DND-41 (cell line): ENCODE data around the gene NAT8L.

Source experiments
- ATAC-seq: fragments of 200-7000 bp; cut with Tn5 transposase; 3 replicates; pipeline ENCODE4 v1.9.1; 2021; ENCODE audit warnings: low read depth; ENCODE audit not compliant: insufficient read depth
- DNase-seq: peaks from one replicate; pipeline ENCODE4 v3.0.0-alpha.2; 2020
- H2AFZ ChIP-seq: 2 replicates; pipeline ENCODE4 v1.6.0; 2012; ENCODE audit warnings: low read depth, low read length
- H3K27ac ChIP-seq: 2 replicates; pipeline ENCODE4 v1.5.1; 2012; ENCODE audit warnings: low read length, inconsistent platforms
- H3K27me3 ChIP-seq: fragments of 200-600 bp; sonication (generic); 2 replicates; pipeline ENCODE4 v1.6.0; 2012; ENCODE audit warnings: low read length, mild to moderate bottlenecking, inconsistent platforms; ENCODE audit not compliant: insufficient read depth, poor library complexity
- H3K36me3 ChIP-seq: 2 replicates; pipeline ENCODE4 v1.5.1; 2012; ENCODE audit warnings: low read length, inconsistent platforms; ENCODE audit not compliant: insufficient read depth
- H3K4me1 ChIP-seq: 2 replicates; pipeline ENCODE4 v1.5.1; 2012; ENCODE audit warnings: mild to moderate bottlenecking, low read length; ENCODE audit not compliant: insufficient read depth
- H3K4me2 ChIP-seq: 2 replicates; pipeline ENCODE4 v1.6.0; 2012; ENCODE audit warnings: mild to moderate bottlenecking, moderate library complexity, low read length, inconsistent platforms; ENCODE audit not compliant: insufficient read depth
- H3K4me3 ChIP-seq, 2 experiments: fragments of 200-600 bp in 1 of 2; shearing (Covaris generic) in 1 of 2; 2 replicates each; pipeline ENCODE4 v1.5.1; 2012 to 2016; ENCODE audit warnings: inconsistent platforms in 2 of 2, low read length in 2 of 2, mild to moderate bottlenecking in 2 of 2, low read depth in 1 of 2, moderate library complexity in 1 of 2
- H3K79me2 ChIP-seq: 2 replicates; pipeline ENCODE4 v1.6.0; 2012; ENCODE audit warnings: low read length, inconsistent platforms; ENCODE audit not compliant: insufficient read depth
- H3K9ac ChIP-seq: 2 replicates; pipeline ENCODE4 v1.6.0; 2012; ENCODE audit warnings: low read depth, mild to moderate bottlenecking, inconsistent platforms, low read length, moderate library complexity
- H3K9me3 ChIP-seq: 2 replicates; pipeline ENCODE4 v1.5.1; 2012; ENCODE audit warnings: low read length, moderate library complexity, mild to moderate bottlenecking, inconsistent platforms; ENCODE audit not compliant: insufficient read depth, severe bottlenecking
- H4K20me1 ChIP-seq: 2 replicates; pipeline ENCODE4 v1.6.0; 2012; ENCODE audit warnings: low read length; ENCODE audit not compliant: insufficient read depth
- EZH2 ChIP-seq: IDR thresholded peaks from 3 replicates; pipeline ENCODE4 v1.6.1; 2012; ENCODE audit warnings: borderline replicate concordance, low read depth, mild to moderate bottlenecking, moderate library complexity, low read length, inconsistent platforms; ENCODE audit not compliant: severe bottlenecking
- TF ChIP-seq, protein P1 (sequence below): IDR thresholded peaks from 2 replicates; pipeline ENCODE4 v1.5.1; 2012; ENCODE audit warnings: borderline replicate concordance, low read length, moderate library complexity, mild to moderate bottlenecking; ENCODE audit not compliant: poor library complexity, severe bottlenecking; ENCODE audit errors: extremely low read depth

The NAT8L gene

DNA sequence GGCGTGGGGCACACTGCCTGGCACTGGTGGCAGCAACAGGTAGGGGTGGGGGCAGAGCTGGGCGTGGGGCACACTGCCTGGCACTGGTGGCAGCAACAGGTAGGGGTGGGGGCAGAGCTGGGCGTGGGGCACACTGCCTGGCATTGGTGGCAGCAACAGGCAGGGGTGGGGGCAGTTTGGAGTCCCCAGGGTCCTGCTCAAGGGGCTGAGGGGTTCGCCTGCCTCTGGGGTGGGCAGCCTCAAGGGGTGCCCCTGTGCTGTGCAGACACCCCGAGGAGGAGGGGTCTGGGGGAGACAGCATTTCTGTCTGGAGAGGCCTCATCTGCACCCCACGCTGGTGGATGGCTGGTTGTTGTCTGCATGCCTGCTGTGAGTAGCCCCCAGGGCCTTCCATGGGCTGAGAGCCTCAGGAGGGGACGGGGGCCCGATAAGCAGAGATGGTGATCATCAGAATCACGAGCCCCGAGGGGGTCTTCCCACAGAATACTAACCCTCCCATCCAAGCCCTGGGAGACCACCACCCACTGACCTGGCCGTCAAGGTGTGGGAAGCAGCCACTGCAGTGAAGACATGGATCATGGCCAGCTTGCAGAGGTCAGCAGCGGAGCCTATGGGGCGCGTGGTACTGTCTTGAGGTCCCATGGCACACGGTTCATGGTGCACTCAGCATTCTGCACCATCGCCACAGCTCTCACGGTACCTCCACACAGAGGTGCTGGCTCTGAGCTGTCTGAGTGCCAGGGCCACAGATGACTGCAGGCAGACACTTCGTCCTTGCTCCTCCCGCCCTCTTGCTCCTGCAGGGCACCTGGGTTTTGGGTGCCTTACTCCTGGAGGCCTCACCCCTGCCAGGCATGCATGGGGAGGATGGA, 21.5 kb downstream of the NAT8L start:
- no peaks in the 10 kb centered on the region for H3K79me2 ChIP-seq
- no peak; the same call in 2 of the 3 replicates for ATAC-seq
- TF ChIP-seq EZH2: no peak
- TF ChIP-seq, protein P1, sequence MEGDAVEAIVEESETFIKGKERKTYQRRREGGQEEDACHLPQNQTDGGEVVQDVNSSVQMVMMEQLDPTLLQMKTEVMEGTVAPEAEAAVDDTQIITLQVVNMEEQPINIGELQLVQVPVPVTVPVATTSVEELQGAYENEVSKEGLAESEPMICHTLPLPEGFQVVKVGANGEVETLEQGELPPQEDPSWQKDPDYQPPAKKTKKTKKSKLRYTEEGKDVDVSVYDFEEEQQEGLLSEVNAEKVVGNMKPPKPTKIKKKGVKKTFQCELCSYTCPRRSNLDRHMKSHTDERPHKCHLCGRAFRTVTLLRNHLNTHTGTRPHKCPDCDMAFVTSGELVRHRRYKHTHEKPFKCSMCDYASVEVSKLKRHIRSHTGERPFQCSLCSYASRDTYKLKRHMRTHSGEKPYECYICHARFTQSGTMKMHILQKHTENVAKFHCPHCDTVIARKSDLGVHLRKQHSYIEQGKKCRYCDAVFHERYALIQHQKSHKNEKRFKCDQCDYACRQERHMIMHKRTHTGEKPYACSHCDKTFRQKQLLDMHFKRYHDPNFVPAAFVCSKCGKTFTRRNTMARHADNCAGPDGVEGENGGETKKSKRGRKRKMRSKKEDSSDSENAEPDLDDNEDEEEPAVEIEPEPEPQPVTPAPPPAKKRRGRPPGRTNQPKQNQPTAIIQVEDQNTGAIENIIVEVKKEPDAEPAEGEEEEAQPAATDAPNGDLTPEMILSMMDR: no peak
- no peak overlapping the region for H3K27ac ChIP-seq
- DNase-seq: no peak
- peaks cover 5% of the 10 kb centered on the region for H3K27me3 ChIP-seq
- H2AFZ ChIP-seq: no peak overlapping the region
- no peaks in the 10 kb centered on the region for H3K4me1 ChIP-seq
- H4K20me1 ChIP-seq: peaks cover 9% of the 10 kb centered on the region; the same call in 1 of the 2 replicates
- no peak overlapping the region for H3K4me2 ChIP-seq
- H3K4me3 ChIP-seq: no peak overlapping the region
- no peak overlapping the region for H3K9ac ChIP-seq
- H3K36me3 ChIP-seq: no peaks in the 10 kb centered on the region
- H3K9me3 ChIP-seq: no peaks in the 10 kb centered on the region

DNA sequence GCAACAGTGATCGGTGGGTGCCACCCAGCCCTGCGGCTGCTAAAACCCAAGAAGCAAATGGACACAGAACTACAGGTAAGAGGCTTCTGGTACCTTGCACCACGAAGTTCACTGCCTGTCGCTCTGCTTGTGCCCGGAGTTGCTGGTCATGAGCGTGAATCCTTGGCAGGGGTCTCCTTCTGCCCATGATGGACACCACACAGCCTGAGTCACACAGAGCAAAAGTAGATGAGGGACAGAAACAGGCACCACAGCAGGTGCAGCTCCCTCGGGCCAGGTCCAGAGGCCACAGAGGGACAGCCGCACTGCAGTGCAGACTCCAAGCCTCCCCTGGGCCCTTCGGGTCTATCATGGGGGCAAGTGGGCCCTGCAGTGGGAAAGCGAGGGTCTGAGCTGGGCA, 22.4 kb downstream of the NAT8L start:
- no peak overlapping the region for H3K4me2 ChIP-seq
- H3K9me3 ChIP-seq: no peaks in the 10 kb centered on the region
- no peak overlapping the region for H3K4me3 ChIP-seq
- no peaks in the 10 kb centered on the region for H3K36me3 ChIP-seq
- no peak overlapping the region for H3K9ac ChIP-seq
- DNase-seq (no peak), ATAC-seq (no peak)
- TF ChIP-seq, protein P1: no peak
- TF ChIP-seq EZH2: no peak
- H2AFZ ChIP-seq: no peak overlapping the region
- no peaks in the 10 kb centered on the region for H3K4me1 ChIP-seq
- peaks cover 5% of the 10 kb centered on the region for H3K27me3 ChIP-seq
- no peak overlapping the region for H3K27ac ChIP-seq
- no peaks in the 10 kb centered on the region for H3K79me2 ChIP-seq
- peaks cover 9% of the 10 kb centered on the region; the same call in 1 of the 2 replicates for H4K20me1 ChIP-seq

DNA sequence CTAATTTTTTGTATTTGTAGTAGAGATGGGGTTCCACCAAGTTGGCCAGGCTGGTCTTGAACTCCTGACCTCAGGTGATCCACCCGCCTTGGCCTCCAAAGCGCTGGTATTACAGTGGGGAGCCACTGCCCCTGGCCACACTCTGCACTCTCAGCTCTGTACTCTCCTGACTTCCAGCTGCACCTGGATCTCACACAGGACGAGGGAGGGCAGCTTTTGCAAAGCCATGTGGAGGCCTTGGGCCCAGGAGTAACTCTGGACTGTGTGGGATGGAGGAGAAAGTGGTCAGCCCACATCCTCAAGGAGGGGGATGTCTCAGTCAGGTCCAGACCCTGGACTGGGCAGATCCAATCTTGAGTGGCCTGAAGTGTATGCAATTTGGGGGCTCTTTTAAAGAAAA, 23.0 kb downstream of the NAT8L start:
- Histone ChIP-seq H3K4me3 (no peak overlapping the region), H3K79me2 (no peaks in the 10 kb centered on the region), H4K20me1 (peaks cover 6% of the 10 kb centered on the region; the same call in 1 of the 2 replicates), H3K9ac (no peak overlapping the region), H3K4me2 (no peak overlapping the region), H3K27me3 (peaks cover 5% of the 10 kb centered on the region), H3K36me3 (no peaks in the 10 kb centered on the region), H2AFZ (no peak overlapping the region), H3K4me1 (no peaks in the 10 kb centered on the region), H3K27ac (no peak overlapping the region), H3K9me3 (no peaks in the 10 kb centered on the region)
- TF ChIP-seq, protein P1: no peak
- TF ChIP-seq EZH2: no peak
- ATAC-seq: no peak
- no peak for DNase-seq
